Calu3 (cell line): Measurements from ENCODE around the gene CA6. TPM values are rescaled to one million over a fixed set of nuclear protein-coding genes. Genes with fewer than 3 reads are reported as not detected.

ENCODE experiments used
- BruUV-seq: library from RNA; stranded (reverse); fragments of 400-500 nt; replicated peaks from 2 replicates; lab custom pipeline; 2021; lab: Mats Ljungman, UMichigan
- CTCF ChIA-PET: fragments of 300-600 bp; sonication (Branson Sonifier 250); formaldehyde crosslinking; loops from one replicate; lab custom pipeline; 2022; ENCODE audit warnings: antibody characterized with exemption; lab: Charles Lee
- DNase-seq: peaks from one replicate; pipeline ENCODE4 v3.0.0; 2022
- H3K27ac Mint-ChIP-seq: one replicate; pipeline ENCODE4 v1.8.0; 2022; ENCODE audit warnings: mixed read lengths; ENCODE audit not compliant: unreplicated experiment
- H3K27me3 Mint-ChIP-seq: one replicate; pipeline ENCODE4 v1.8.0; 2022; ENCODE audit warnings: mixed read lengths; ENCODE audit not compliant: unreplicated experiment
- H3K36me3 Mint-ChIP-seq: one replicate; pipeline ENCODE4 v1.8.0; 2022; ENCODE audit warnings: mild to moderate bottlenecking, moderate library complexity, mixed read lengths; ENCODE audit not compliant: insufficient read depth, unreplicated experiment
- H3K4me1 Mint-ChIP-seq: one replicate; pipeline ENCODE4 v1.8.0; 2022; ENCODE audit warnings: mild to moderate bottlenecking, low read depth, mixed read lengths; ENCODE audit not compliant: unreplicated experiment
- H3K4me3 Mint-ChIP-seq: one replicate; pipeline ENCODE4 v1.8.0; 2022; ENCODE audit warnings: mild to moderate bottlenecking, low read depth, moderate library complexity, mixed read lengths; ENCODE audit not compliant: unreplicated experiment
- H3K9me3 Mint-ChIP-seq: one replicate; pipeline ENCODE4 v1.8.0; 2022; ENCODE audit warnings: low read depth, mixed read lengths; ENCODE audit not compliant: unreplicated experiment
- intact Hi-C: fragments of 100-400 bp; cut with micrococcal nuclease; formaldehyde crosslinking; loops from one replicate; pipeline ENCODE4 v1.10.0; 2022; ENCODE audit not compliant: unreplicated experiment
- total RNA-seq: library from RNA; stranded (reverse); gene quantifications from 2 replicates; pipeline ENCODE4 v1.2.3, GENCODE V29; 2022
- TF ChIP-seq, protein P1 (sequence below): fragments of 200-600 bp; IDR thresholded peaks from one replicate; pipeline ENCODE4 v1.8.0; 2022; ENCODE audit warnings: antibody characterized with exemption; ENCODE audit not compliant: unreplicated experiment

The CA6 gene
- total RNA-seq, 1 experiment from 2014 or later = not detected

DNA sequence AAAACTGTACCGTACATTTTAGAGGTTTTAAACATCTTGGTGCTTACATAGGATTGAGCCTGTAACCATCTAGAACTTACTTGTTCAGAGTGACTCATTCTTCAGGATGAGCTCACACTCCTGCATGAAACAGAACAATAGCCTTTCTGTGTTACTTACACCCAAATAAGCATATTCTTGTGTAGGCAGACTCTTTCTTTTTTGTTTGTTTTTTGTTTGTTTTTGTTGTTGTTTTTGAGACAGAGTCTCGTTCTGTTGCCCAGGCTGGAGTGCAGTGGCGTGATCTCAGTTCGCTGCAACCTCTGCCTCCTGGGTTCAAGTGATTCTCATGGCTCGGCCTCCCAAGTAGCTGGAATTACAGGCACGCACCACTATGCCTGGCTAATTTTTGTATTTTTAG lies 3.8 kb upstream of the CA6 start:
- H3K27me3 Mint-ChIP-seq = no peaks in the 10 kb centered on the region
- CTCF ChIA-PET = interaction anchor here (0.6 to 1.2 kb wide), 4 partner anchors 21 to 63 kb away, joined by 3 to 5 read pairs (median 4); no protein-coding TSS in a partner anchor
- DNase-seq = no peak
- peaks cover 3% of the 10 kb centered on the region for H3K9me3 Mint-ChIP-seq
- peaks cover 10% of the 10 kb centered on the region for H3K36me3 Mint-ChIP-seq
- H3K27ac Mint-ChIP-seq = no peak overlapping the region
- H3K4me1 Mint-ChIP-seq = peaks cover 13% of the 10 kb centered on the region
- no peak overlapping the region for H3K4me3 Mint-ChIP-seq
- intact Hi-C loops = no loop called here
- TF ChIP-seq, protein P1, sequence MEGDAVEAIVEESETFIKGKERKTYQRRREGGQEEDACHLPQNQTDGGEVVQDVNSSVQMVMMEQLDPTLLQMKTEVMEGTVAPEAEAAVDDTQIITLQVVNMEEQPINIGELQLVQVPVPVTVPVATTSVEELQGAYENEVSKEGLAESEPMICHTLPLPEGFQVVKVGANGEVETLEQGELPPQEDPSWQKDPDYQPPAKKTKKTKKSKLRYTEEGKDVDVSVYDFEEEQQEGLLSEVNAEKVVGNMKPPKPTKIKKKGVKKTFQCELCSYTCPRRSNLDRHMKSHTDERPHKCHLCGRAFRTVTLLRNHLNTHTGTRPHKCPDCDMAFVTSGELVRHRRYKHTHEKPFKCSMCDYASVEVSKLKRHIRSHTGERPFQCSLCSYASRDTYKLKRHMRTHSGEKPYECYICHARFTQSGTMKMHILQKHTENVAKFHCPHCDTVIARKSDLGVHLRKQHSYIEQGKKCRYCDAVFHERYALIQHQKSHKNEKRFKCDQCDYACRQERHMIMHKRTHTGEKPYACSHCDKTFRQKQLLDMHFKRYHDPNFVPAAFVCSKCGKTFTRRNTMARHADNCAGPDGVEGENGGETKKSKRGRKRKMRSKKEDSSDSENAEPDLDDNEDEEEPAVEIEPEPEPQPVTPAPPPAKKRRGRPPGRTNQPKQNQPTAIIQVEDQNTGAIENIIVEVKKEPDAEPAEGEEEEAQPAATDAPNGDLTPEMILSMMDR = no peak
- no TSS peak for BruUV-seq

DNA sequence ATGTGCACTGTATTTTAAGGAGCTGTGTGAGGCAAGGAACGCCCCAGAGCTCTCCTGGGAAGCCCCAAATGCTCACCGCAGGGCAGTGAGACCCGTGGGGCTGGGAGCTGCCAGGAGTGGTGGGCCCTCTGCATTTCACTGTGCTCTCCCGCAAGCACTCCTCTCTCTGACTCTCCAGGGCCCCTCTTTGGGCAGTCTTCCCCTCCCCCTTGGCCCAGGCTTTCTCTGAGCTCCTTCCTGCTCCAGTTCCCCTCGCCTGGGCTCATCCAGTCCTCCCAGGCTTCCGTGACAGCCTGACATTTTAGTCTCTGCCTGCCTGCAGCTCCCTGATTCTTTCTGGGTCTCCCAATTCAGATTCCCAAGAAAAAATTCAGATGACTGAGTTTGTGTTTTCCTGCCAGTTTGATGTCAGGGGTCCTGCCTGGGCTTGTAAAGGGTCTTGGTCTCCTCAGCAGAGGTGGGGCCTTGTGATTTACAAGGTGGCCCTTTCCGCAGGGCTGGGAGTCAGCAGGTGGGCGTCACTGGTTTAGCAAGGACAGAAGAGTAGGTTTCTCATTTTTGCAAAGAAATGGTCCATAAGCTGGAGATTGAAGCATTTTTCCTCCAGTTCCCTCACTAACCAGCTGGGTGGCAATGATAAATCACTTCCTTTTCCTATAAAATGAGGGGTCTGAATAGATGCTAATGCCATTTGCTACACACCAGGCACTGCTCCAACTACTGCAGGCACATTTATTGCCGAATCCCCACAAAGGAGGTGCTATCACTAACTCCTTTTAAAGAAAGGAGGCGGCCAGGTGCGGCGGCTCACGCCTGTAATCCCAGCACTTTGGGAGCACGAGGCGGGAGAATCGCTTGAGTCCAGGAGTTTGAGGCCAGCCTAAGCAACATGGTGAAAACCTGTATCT lies 1.9 kb upstream of the CA6 start:
- Mint-ChIP-seq H3K36me3 (peaks cover 10% of the 10 kb centered on the region), H3K4me3 (no peak overlapping the region), H3K27ac (no peak overlapping the region), H3K27me3 (no peaks in the 10 kb centered on the region), H3K4me1 (peaks cover 13% of the 10 kb centered on the region), H3K9me3 (peaks cover 3% of the 10 kb centered on the region)
- intact Hi-C loops = no loop called here
- DNase-seq = no peak
- BruUV-seq = no TSS peak
- CTCF ChIA-PET = interaction anchor here (0.6 kb wide), 1 partner anchor 78 kb away, joined by 3 read pairs; no protein-coding TSS in a partner anchor
- TF ChIP-seq, protein P1 = no peak

DNA sequence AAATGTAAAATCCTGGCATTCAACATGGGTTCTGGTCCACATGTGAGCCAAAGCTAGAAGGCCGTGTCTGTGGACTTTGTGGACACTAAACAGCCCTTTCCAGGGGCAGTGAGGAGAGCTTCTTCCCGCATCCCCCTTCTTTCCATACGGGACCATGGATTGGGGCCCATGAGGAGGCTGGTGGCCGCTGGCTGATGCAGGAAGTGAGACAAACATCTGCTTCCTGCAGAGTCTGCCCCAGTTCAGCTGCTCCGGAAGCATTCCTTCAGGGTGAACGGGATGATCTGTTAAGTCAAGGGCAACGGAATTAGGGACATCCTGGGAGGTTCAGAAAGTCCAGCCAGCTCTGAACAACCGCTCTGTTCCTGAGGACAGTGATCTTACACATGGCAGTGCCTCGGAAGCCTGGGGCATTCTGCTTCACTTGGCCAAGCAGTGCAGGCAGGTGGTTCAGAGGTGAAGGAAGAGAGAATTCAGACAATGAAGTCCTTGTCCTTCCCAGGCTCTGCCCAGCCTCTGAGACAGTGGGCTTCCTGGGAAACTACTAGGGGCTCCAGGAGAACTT lies 1.5 kb downstream of the CA6 start:
- H3K4me3 Mint-ChIP-seq = no peak overlapping the region

DNA sequence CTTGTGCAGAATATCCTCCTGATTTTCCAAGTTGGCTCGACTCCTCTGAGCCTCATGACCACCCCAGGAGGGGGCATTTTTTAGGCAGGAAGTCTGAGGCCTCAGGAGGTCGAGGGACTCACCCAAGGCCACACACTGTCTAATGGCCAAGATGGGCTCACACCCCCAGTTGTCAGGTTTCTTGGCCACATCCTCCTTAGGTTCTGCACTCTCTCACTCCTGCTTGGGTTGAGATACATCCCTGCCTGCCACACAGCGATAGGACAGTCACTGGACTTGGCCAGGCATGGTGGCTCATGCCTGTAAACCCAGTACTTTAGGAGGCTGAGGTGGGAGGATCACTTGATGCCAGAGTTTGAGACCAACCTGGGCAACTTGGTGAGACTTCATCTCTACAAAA lies 4.6 kb downstream of the CA6 start:
- TF ChIP-seq, protein P1 = no peak
- Mint-ChIP-seq H3K4me3 (no peak overlapping the region), H3K9me3 (no peaks in the 10 kb centered on the region), H3K4me1 (no peaks in the 10 kb centered on the region), H3K36me3 (no peaks in the 10 kb centered on the region), H3K27ac (no peak overlapping the region), H3K27me3 (no peaks in the 10 kb centered on the region)
- BruUV-seq = no TSS peak
- CTCF ChIA-PET = no interaction called here
- DNase-seq = no peak
- intact Hi-C loops = no loop called here

More for the DNA sequence above, 1.5 kb downstream of the CA6 start:
- H3K4me1 Mint-ChIP-seq = no peaks in the 10 kb centered on the region
- no peak for DNase-seq
- no peak overlapping the region for H3K27ac Mint-ChIP-seq
- no peaks in the 10 kb centered on the region for H3K9me3 Mint-ChIP-seq
- no peaks in the 10 kb centered on the region for H3K27me3 Mint-ChIP-seq
- intact Hi-C loops = no loop called here
- CTCF ChIA-PET = no interaction called here
- BruUV-seq = no TSS peak
- no peaks in the 10 kb centered on the region for H3K36me3 Mint-ChIP-seq
- TF ChIP-seq, protein P1 = no peak
